GM10248 (cell line): ENCODE measurements around the gene TEX22.

ENCODE experiments used
- CTCF ChIA-PET: fragments of 300-600 bp; sonication (Branson Sonifier 250); formaldehyde crosslinking; extraction: SDS; loops from one replicate; lab custom pipeline; 2021; ENCODE audit warnings: antibody characterized with exemption; lab: Yijun Ruan, JAX
- POLR2A ChIA-PET: fragments of 350-650 bp; sonication (Branson Sonifier 250); formaldehyde crosslinking; extraction: SDS; loops from one replicate; lab custom pipeline; 2020; ENCODE audit warnings: antibody characterized with exemption; lab: Yijun Ruan, JAX
- DNase-seq: peaks from one replicate; pipeline ENCODE4 v3.0.0; 2012; ENCODE audit errors: extremely low spot score
- CTCF ChIP-seq: IDR thresholded peaks from 2 replicates; pipeline ENCODE4 v1.5.1; 2012; ENCODE audit warnings: mild to moderate bottlenecking, low read depth; ENCODE audit errors: extremely low read depth, missing control alignments, control extremely low read depth

Gene TEX22

DNA sequence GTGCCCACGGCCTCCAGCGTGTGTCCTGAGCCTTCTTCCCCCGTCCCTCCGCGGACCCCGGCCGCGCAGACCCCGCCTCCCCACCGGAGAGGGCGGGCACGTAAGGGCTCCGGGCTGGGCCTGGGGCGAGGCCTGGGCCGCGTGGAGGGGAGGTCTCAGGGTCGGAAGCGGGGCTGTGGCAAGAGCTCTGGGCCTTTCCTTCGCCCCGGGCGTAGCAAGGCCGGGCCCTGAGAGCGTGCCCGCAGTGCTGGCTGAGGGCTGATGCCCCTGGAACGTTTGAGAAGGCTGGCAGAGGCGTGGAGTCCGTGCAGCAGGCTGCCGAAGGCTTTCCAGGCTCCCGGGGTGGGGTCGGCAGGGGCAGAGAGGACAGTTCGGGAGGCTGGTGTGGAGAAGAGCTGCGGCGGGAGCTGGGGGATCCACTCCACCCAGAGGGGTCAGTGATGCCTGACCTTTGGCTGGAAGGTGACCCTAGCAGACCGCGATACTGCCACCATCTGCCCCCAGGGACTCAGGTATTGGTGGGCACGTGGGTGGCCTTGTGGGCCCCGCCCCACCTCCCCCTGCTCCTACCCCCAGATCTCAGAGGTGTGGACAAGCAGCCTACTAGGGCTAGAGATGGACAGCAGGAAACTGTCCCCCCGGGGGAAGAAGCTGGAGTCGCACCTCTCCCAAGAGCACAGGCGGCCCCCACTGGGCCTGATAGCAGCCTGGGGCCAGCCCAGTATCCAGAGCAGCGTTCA, 558 bp downstream of the TEX22 start:
- no peak for DNase-seq
- CTCF ChIA-PET, result interaction anchor here (1.3 to 2.0 kb wide), 4 partner anchors 28 to 91 kb away, joined by 3 to 9 read pairs (median 6); no protein-coding TSS in a partner anchor
- POLR2A ChIA-PET, result no interaction called here
- no peak for TF ChIP-seq CTCF

DNA sequence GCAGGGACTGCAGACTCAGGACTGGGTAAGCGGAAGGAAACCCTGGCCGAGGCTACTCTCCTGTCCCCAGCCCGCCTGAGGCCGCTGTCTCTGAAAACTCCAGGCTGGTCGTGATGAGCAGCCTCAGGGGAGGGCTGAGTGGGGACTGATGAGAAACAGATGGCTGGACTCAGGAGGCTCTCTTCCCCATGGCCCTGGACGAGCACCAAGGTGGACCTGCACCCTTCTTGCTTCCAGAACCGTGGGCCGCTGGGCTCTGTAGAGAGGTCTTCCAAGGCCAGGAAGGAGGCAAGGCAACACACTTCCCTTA, 1.1 kb downstream of the TEX22 start:
- TF ChIP-seq CTCF, result no peak
- ChIA-PET POLR2A (no interaction called here), CTCF (interaction anchor here (1.1 to 2.0 kb wide), 5 partner anchors 29 to 90 kb away, joined by 3 to 9 read pairs (median 6); no protein-coding TSS in a partner anchor)
- DNase-seq, result no peak

DNA sequence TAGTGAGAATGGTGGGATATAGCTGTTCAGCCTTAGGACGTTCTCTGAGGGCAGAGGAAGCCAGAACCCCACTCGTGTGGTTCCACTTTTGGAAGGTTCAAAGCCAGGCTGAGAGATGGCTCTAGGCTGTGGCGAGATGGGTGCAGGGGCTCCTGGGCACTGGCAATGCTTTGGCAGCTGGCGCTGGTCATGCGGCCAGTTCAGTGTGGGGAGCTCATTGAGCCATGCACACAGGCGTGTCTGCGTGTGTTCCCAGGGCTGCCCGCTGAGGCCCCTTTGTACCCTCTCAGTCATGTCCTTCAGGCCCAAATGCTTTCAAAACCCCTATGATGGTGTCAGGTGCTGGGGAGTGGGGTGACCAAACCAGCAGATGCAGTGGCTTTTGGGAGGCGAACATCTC, 1.7 kb downstream of the TEX22 start:
- TF ChIP-seq CTCF, result no peak
- no peak for DNase-seq
- ChIA-PET POLR2A (no interaction called here), CTCF (interaction anchor here (1.1 to 2.0 kb wide), 5 partner anchors 29 to 90 kb away, joined by 3 to 9 read pairs (median 6); no protein-coding TSS in a partner anchor)

- POLR2A ChIA-PET, result no interaction called here
- DNase-seq, result no peak
- no peak for TF ChIP-seq CTCF
- CTCF ChIA-PET, result no interaction called here
Measured at GRCh38 chr14:105401699-105402098, 3.4 kb downstream of the TEX22 start.

DNA sequence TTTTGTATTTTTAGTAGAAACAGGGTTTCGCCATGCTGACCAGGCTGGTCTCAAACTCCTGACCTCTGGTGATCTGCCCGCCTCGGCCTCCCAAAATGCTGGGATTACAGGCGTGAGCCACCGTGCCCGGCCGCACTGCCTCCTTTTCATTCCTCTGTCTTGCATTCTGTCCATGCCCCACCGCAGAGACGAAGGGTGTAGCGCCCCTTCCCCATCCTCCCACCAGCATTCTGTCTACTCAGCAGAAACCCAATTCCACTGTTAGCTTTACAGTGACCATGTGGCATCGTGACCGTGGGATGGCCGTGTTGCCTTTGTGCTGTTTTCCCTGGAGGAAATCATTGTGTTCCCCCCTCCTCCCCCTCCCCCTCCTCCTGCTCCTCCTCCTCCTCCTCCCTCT, 10.3 kb downstream of the TEX22 start:
- ChIA-PET POLR2A (interaction anchor here (0.7 kb wide), 1 partner anchor 107 kb away, joined by 3 read pairs; no protein-coding TSS in a partner anchor), CTCF (no interaction called here)
- no peak for TF ChIP-seq CTCF
- no peak for DNase-seq

DNA sequence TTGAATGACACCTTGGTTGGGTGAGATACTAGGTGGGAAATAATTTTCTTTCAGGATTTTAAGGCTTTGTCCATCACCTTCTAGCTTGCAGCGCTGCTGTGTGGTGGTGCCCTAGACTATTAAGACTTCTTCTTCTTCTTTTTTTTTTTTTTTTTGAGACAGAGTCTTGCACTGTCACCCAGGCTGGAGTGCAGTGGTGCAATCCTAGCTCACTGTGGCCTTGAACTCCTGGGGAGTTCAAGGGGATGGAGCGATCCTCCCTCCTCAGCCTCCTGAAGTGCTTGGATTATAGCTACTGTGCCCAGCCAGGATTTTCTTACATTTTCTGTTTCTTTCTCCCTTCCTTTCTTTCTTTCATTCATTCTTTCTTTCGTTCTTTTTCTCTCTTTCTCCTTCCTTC, 11.0 kb downstream of the TEX22 start:
- TF ChIP-seq CTCF, result no peak
- ChIA-PET CTCF (interaction anchor here (0.9 kb wide), 1 partner anchor 80 kb away, joined by 3 read pairs; no protein-coding TSS in a partner anchor), POLR2A (interaction anchor here (0.7 kb wide), 1 partner anchor 108 kb away, joined by 3 read pairs; no protein-coding TSS in a partner anchor)
- DNase-seq, result no peak
